Gastroesophageal sphincter (tissue), 4 donors: ENCODE data around the gene SDC4. TPM values are rescaled to one million over a fixed set of nuclear protein-coding genes. Genes with fewer than 3 reads are reported as not detected.

Experiments
- ATAC-seq: fragments of 150-250 bp; one replicate; pipeline ENCODE4 v1.9.1; 2016; ENCODE audit warnings: mild to moderate bottlenecking, moderate library complexity
- H3K27ac ChIP-seq, 4 donors: fragments of 200-600 bp; sonication (generic) in 3 of 4; 1 replicate in 3 of 4; 2 replicates in 1 of 4; pipeline ENCODE4 v1.5.1; 2016 to 2019
- H3K27me3 ChIP-seq: fragments of 200-600 bp; sonication (generic); one replicate; pipeline ENCODE4 v1.5.1; 2019
- H3K36me3 ChIP-seq, 2 donors: fragments of 200-600 bp; sonication (generic); one replicate each; pipeline ENCODE4 v1.5.1; 2019; ENCODE audit warnings: control low read depth in 1 of 2
- H3K4me1 ChIP-seq, 3 donors: fragments of 200-600 bp; sonication (generic); 1 replicate in 2 of 3; 2 replicates in 1 of 3; pipeline ENCODE4 v1.5.1; 2016 to 2019; ENCODE audit warnings: control low read depth in 2 of 3
- H3K4me3 ChIP-seq, 2 donors: fragments of 200-600 bp; sonication (generic); one replicate each; pipeline ENCODE4 v1.5.1; 2019; ENCODE audit warnings: mild to moderate bottlenecking in 1 of 2, moderate library complexity in 1 of 2
- H3K9me3 ChIP-seq, 3 donors: fragments of 200-600 bp; sonication (generic); one replicate each; pipeline ENCODE4 v1.5.1; 2017 to 2019; ENCODE audit warnings: control low read depth in 2 of 3
- CTCF ChIP-seq, 4 experiments: fragments of 200-600 bp in 2 of 4; fragments of 450-650 bp in 2 of 4; sonication (generic) in 1 of 4; IDR thresholded peaks; one replicate each; pipeline ENCODE4 v1.5.1; 2017 to 2019; ENCODE audit warnings: antibody characterized with exemption in 4 of 4, mild to moderate bottlenecking in 2 of 4, moderate library complexity in 2 of 4
- EP300 ChIP-seq: sonication (generic); formaldehyde crosslinking; IDR thresholded peaks from one replicate; pipeline ENCODE4 v1.6.1; 2017; ENCODE audit warnings: antibody characterized with exemption, mild to moderate bottlenecking
- POLR2A ChIP-seq, 2 donors: fragments of 450-650 bp; IDR thresholded peaks; one replicate each; pipeline ENCODE4 v1.6.1; 2017; ENCODE audit warnings: antibody characterized with exemption in 2 of 2, mild to moderate bottlenecking in 2 of 2, moderate library complexity in 1 of 2
- POLR2AphosphoS5 ChIP-seq: sonication (generic); formaldehyde crosslinking; IDR thresholded peaks from one replicate; pipeline ENCODE4 v1.6.1; 2017; ENCODE audit warnings: antibody characterized with exemption
- WGBS, 2 donors: methylation state at CpG; one replicate each; pipeline ENCODE4 v1.1.5; 2018; ENCODE audit warnings: low coverage in 1 of 2; 5-methylcytosine and 5-hydroxymethylcytosine counted together
- total RNA-seq, 4 donors: library from RNA; depleted of rRNA; stranded (reverse); fragments of >200 nt; gene quantifications; one replicate each; pipeline ENCODE4 v1.1.0, GENCODE V29; 2016

SDC4 gene
- total RNA-seq, 4 donors from 2014 or later, result 75.1 to 182 (median 84.2) TPM

GRCh38 chr20:45361793-45362192, 13.6 kb upstream of the SDC4 start:
- Histone ChIP-seq H3K36me3 (peaks cover 2 to 17% of the 10 kb centered on the region in 2 donors), H3K9me3 (no peaks in the 10 kb centered on the region), H3K27ac (peak overlapping the region in 3 of 4 donors; percentile 50 to 94 (median 86)), H3K4me1 (peaks cover 3 to 73% (median 20%) of the 10 kb centered on the region in 3 donors), H3K4me3 (no peak overlapping the region), H3K27me3 (no peaks in the 10 kb centered on the region)
- TF ChIP-seq POLR2A (IDR thresholded peaks at IDR 0.05) (no peak), EP300 (no peak), CTCF (IDR thresholded peaks at IDR 0.05) (no peak), POLR2AphosphoS5 (no peak)
- ATAC-seq, result no peak
- 65 to 77% methylated on average over 6 of the region's 6 CpGs for WGBS, 2 donors

- no peak overlapping the region for H3K4me3 ChIP-seq
- H3K9me3 ChIP-seq, result no peaks in the 10 kb centered on the region
- no peaks in the 10 kb centered on the region for H3K27me3 ChIP-seq
- WGBS, 2 donors, result 36 to 40% methylated on average over 7 to 8 of the region's 9 CpGs
- peaks cover 9 to 76% (median 16%) of the 10 kb centered on the region in 3 donors for H3K4me1 ChIP-seq
- no peaks in the 10 kb centered on the region for H3K36me3 ChIP-seq
- no peak for TF ChIP-seq EP300
- no peak for TF ChIP-seq CTCF (IDR thresholded peaks at IDR 0.05)
- no peak for TF ChIP-seq POLR2AphosphoS5
- TF ChIP-seq POLR2A (IDR thresholded peaks at IDR 0.05), result no peak
- H3K27ac ChIP-seq, result peak overlapping the region; percentile 86 to 95 (median 90)
- ATAC-seq, result no peak
Observed at GRCh38 chr20:45359406-45360148, 11.4 kb upstream of the SDC4 start.

- Histone ChIP-seq H3K4me1 (peaks cover 9 to 76% (median 13%) of the 10 kb centered on the region in 3 donors), H3K27me3 (no peaks in the 10 kb centered on the region), H3K4me3 (no peak overlapping the region), H3K27ac (peak overlapping the region; percentile 86 to 95 (median 90)), H3K36me3 (no peaks in the 10 kb centered on the region), H3K9me3 (no peaks in the 10 kb centered on the region)
- 33 to 68% methylated on average over 4 to 7 of the region's 7 CpGs for WGBS, 2 donors
- ATAC-seq, result no peak
- TF ChIP-seq POLR2A (IDR thresholded peaks at IDR 0.05) (no peak), EP300 (peak; percentile 39), CTCF (IDR thresholded peaks at IDR 0.05) (no peak), POLR2AphosphoS5 (peak; percentile 57)
Observed at GRCh38 chr20:45359069-45359405, 10.8 kb upstream of the SDC4 start.

GRCh38 chr20:45358282-45359068, 10.3 kb upstream of the SDC4 start:
- Histone ChIP-seq H3K4me3 (no peak overlapping the region), H3K36me3 (no peaks in the 10 kb centered on the region), H3K27me3 (no peaks in the 10 kb centered on the region), H3K27ac (peak overlapping the region; percentile 86 to 95 (median 90)), H3K9me3 (no peaks in the 10 kb centered on the region), H3K4me1 (peaks cover 9 to 74% (median 10%) of the 10 kb centered on the region in 3 donors)
- ATAC-seq, result peak; percentile 75
- 21 to 30% methylated on average over 9 of the region's 10 CpGs for WGBS, 2 donors
- TF ChIP-seq EP300, result peak; percentile 31
- TF ChIP-seq POLR2A (IDR thresholded peaks at IDR 0.05), result peak in 1 of 2 donors; percentile 16
- TF ChIP-seq CTCF (IDR thresholded peaks at IDR 0.05), result no peak
- peak; percentile 91 for TF ChIP-seq POLR2AphosphoS5
